ENCODE data around the gene MAP4K5. TPM values are rescaled to one million over a fixed set of nuclear protein-coding genes. Genes with fewer than 3 reads are reported as not detected.

Gene MAP4K5
- total RNA-seq, 1 experiment from 2014 or later = 39.1 TPM

DNA sequence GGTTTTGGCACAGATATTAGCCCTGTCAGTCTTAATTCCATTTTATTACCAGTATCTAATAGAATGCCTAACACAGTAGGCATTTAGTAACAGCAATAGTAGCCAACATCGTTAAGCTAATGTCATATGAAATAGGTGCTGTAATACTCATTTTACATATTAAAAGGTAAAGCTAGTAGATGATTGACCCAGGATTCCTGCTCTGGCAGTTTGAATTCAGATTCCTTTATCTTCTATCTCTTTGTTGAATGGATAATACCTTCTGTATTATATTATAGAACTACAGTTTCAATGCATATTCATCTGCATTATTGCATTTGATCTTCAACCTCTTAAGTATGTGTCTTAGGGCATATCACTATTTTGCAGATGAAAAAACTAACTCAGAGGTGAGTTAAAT is 30.5 kb upstream of the MAP4K5 start:
- Histone ChIP-seq H3K9ac (ENCODE audit: low read length) (no peak overlapping the region), H3K79me2 (ENCODE audit: insufficient read depth, low read length) (no peaks in the 10 kb centered on the region), H3K4me2 (ENCODE audit: low read length) (no peak overlapping the region), H3K27me3 (ENCODE audit: insufficient read depth, low read length) (no peaks in the 10 kb centered on the region), H2AFZ (ENCODE audit: low read depth, low read length, poor library complexity, severe bottlenecking) (no peak overlapping the region), H3K4me3 (replicated peaks in 1 of 2; ENCODE audit: low read depth in 1 of 2, low read length in 2 of 2) (no peak overlapping the region), H3K9me3 (ENCODE audit: control insufficient read depth in 1 of 2, insufficient read depth in 1 of 2, low read depth in 1 of 2, low read length in 2 of 2) (no peaks in the 10 kb centered on the region), H3K27ac (ENCODE audit: low read depth, low read length) (no peak overlapping the region), H3K4me1 (ENCODE audit: control insufficient read depth in 1 of 2, insufficient read depth in 2 of 2, low read length in 2 of 2) (peaks cover 3 to 15% of the 10 kb centered on the region in 2 experiments; a peak in 3 of 4 replicates), H3K9me2 (ENCODE audit: insufficient read depth) (no peaks in the 10 kb centered on the region), H3K36me3 (ENCODE audit: control insufficient read depth in 1 of 2, insufficient read depth in 2 of 2, low read length in 2 of 2) (no peaks in the 10 kb centered on the region), H4K20me1 (ENCODE audit: insufficient read depth) (no peaks in the 10 kb centered on the region)
- POLR2A ChIA-PET = interaction anchor here (1.3 kb wide), 1 partner anchor 24 kb away, joined by 3 read pairs; no protein-coding TSS in a partner anchor
- RAD21 ChIA-PET (ENCODE audit: low non-redundant PET in 1 of 2, low total read pairs in 2 of 2, uncharacterized antibody in 2 of 2, unreplicated experiment in 2 of 2) = no interaction called here
- intact Hi-C loops (cut with micrococcal nuclease) = no loop called here
- no TSS peak for BruUV-seq (replicated peaks)
- CTCF ChIA-PET = no interaction called here
- DNase-seq (ENCODE audit: low read depth, low spot score) = no peak
- no peak for ATAC-seq
- TF ChIP-seq ZNF274 (IDR thresholded peaks at IDR 0.05; ENCODE audit: low read depth, low read length) (no peak), JUND (IDR thresholded peaks at IDR 0.05) (no peak), EZH2 (IDR thresholded peaks at IDR 0.05) (no peak), POLR2AphosphoS5 (IDR thresholded peaks at IDR 0.05; ENCODE audit: low read depth, low read length) (no peak), SRF (IDR thresholded peaks at IDR 0.05; ENCODE audit: low read depth) (no peak), RAD21 (IDR thresholded peaks at IDR 0.05; ENCODE audit: low read depth) (no peak), TCF7L2 (IDR thresholded peaks at IDR 0.05; ENCODE audit: borderline replicate concordance, extremely low read depth, insufficient read depth, insufficient read length) (no peak), POLR2A (IDR thresholded peaks at IDR 0.05; ENCODE audit: borderline replicate concordance, extremely low read depth, insufficient read depth, insufficient read length) (no peak), CEBPB (IDR thresholded peaks at IDR 0.05; ENCODE audit: low read depth) (no peak), ELF1 (IDR thresholded peaks at IDR 0.05; ENCODE audit: borderline replicate concordance, low read depth) (no peak), FOSL1 (IDR thresholded peaks at IDR 0.05; ENCODE audit: low read depth) (no peak), EZH2phosphoT487 (IDR thresholded peaks at IDR 0.05; ENCODE audit: borderline replicate concordance) (no peak), CBX3 (IDR thresholded peaks at IDR 0.05; ENCODE audit: low read depth) (no peak), SIN3A (IDR thresholded peaks at IDR 0.05; ENCODE audit: low read depth) (no peak)
- TF ChIP-seq, protein P1, sequence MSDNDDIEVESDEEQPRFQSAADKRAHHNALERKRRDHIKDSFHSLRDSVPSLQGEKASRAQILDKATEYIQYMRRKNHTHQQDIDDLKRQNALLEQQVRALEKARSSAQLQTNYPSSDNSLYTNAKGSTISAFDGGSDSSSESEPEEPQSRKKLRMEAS (IDR thresholded peaks at IDR 0.05) = no peak
- TF ChIP-seq, protein P2, sequence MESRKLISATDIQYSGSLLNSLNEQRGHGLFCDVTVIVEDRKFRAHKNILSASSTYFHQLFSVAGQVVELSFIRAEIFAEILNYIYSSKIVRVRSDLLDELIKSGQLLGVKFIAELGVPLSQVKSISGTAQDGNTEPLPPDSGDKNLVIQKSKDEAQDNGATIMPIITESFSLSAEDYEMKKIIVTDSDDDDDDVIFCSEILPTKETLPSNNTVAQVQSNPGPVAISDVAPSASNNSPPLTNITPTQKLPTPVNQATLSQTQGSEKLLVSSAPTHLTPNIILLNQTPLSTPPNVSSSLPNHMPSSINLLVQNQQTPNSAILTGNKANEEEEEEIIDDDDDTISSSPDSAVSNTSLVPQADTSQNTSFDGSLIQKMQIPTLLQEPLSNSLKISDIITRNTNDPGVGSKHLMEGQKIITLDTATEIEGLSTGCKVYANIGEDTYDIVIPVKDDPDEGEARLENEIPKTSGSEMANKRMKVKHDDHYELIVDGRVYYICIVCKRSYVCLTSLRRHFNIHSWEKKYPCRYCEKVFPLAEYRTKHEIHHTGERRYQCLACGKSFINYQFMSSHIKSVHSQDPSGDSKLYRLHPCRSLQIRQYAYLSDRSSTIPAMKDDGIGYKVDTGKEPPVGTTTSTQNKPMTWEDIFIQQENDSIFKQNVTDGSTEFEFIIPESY (IDR thresholded peaks at IDR 0.05; ENCODE audit: extremely low read depth, insufficient replicate concordance, low read length) = no peak
- TF ChIP-seq, protein P3, sequence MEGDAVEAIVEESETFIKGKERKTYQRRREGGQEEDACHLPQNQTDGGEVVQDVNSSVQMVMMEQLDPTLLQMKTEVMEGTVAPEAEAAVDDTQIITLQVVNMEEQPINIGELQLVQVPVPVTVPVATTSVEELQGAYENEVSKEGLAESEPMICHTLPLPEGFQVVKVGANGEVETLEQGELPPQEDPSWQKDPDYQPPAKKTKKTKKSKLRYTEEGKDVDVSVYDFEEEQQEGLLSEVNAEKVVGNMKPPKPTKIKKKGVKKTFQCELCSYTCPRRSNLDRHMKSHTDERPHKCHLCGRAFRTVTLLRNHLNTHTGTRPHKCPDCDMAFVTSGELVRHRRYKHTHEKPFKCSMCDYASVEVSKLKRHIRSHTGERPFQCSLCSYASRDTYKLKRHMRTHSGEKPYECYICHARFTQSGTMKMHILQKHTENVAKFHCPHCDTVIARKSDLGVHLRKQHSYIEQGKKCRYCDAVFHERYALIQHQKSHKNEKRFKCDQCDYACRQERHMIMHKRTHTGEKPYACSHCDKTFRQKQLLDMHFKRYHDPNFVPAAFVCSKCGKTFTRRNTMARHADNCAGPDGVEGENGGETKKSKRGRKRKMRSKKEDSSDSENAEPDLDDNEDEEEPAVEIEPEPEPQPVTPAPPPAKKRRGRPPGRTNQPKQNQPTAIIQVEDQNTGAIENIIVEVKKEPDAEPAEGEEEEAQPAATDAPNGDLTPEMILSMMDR (IDR thresholded peaks at IDR 0.05 in 2 of 3, conservative IDR thresholded peaks at IDR 0.05 in 1 of 3; ENCODE audit: borderline replicate concordance in 1 of 3, insufficient read depth in 1 of 3, low read depth in 2 of 3, low read length in 2 of 3) = no peak
- TF ChIP-seq, protein P4, sequence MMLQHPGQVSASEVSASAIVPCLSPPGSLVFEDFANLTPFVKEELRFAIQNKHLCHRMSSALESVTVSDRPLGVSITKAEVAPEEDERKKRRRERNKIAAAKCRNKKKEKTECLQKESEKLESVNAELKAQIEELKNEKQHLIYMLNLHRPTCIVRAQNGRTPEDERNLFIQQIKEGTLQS (IDR thresholded peaks at IDR 0.05) = no peak
